Astrocyte of the hippocampus (primary cell): ENCODE measurements around the gene FMN1.
"Not testable (repeated sequence)": the region's sequence is repeated elsewhere in the genome, so short reads cannot be mapped to it uniquely, and the experiment has no call there.

Experiments
- DNase-seq: peaks from one replicate; pipeline ENCODE4 v3.0.0; 2011; ENCODE audit warnings: low read depth, low spot score

Gene FMN1

DNA sequence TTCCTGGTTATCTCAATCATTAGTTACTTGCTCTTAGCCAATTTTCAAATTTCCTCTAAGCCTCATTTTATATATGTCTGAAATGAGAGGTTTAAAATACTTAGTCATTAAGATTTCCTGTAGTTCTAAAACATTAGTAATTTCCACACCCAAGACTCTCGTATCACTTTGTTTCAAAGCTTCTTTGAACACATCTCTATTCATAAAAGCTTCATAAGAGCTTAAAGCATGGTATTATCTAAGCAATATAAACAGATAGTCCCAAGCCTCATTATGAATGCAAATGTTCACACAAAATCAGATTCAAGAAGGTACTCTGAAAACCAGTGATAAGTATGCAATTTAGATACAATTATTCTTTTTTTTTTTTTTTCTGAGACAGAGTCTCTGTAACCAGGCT lies 217.0 kb downstream of the FMN1 start:
- DNase-seq, result no peak

DNA sequence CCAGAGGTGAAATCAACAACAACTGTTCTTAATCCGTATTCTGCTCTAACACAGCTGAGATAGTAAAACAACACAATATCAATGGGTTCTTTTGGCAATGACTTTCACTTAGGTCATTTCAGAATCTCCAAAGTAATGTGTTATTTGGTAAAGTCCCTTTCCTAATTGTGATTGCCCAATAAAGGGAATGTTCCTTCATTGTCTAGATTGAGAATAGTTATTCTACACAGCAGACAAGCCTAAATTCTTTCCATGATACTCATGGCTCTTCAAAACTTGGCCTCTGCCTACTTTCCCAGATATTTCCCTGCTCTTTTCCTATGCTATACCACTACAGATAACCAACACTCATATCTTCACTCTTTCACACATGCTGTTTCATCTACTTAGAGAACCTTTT lies 219.8 kb downstream of the FMN1 start:
- DNase-seq, result peak; percentile 25

GRCh38 chr15:32972686-32973085 lies 221.8 kb downstream of the FMN1 start:
- no peak for DNase-seq

DNA sequence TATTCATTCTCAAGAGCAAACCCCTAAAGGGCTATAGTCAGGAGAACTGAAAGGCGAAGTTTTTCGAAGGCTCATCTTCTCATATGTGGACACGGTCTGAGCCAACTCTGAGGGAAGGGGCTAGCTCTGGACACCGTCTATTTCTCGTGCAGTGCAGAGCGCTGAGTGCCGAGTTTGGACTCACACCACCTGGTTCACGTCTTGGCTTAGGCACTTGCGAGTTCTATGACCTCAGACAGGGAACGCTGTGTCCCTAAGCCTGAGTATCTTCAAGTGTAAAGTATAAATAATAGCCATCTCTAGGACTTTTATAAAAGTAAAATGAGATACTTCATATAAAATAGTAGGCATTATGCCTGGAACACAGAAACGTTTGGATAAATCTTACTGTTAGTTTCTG lies 223.7 kb downstream of the FMN1 start:
- DNase-seq, result no peak

DNA sequence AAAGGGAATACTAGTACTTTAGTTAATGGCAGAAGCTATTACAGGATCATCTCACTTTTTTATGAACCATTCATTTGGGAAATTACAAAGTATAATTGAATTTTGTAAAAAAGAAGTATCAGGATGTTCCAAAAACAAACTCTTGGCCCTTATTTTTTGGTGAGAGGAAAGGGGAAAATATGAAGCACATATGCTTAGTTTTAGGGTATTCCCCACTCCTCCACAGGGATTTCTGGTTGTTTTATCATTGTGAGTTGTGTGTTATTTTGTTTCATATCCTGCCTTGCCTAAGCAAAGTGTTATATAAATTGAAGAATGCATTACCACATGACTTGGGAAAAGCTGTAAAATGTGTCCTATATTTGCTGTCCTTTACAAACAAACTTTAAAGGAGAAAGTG lies 227.0 kb downstream of the FMN1 start:
- no peak for DNase-seq

- DNase-seq, result no peak
Measured at GRCh38 chr15:32966512-32966911, 228.0 kb downstream of the FMN1 start.

DNA sequence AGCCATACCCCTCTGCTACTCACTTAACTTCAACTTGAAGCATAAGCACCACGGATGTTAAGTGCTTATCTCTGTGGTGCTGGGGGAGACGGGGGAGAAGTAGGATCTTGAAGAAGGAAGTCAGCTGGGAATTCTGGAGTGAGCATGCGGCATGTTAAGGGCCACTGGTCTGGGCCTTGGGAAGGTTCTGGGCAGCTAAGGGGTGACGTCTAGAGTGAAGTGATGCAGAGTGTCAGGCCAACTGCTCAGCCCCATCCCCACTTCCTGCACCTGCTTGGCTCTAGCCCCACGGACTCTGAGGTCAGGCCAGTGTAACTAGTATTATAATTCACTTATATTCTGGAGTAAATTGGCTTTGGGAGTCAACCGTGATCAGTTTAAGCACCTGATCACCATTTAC lies 228.6 kb downstream of the FMN1 start:
- DNase-seq, result no peak

DNA sequence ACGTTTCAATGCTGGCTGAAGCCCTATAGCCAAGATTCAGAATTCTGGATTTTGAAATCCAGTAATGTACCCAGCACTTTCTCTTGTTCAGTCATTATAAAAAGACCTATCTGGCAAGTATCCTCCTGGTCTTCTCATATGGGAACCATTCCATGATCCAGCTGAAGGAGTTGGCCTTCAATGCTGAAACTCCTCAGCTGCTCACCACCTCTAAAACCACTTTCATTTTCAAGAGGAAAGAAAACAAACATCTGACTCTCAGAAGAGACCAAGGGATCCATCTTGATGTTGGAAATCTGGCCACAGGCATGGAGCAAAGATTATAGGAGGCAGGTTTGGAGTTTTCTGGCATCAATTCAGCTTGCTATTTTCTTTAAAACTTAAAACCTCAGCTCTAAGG lies 235.4 kb downstream of the FMN1 start:
- DNase-seq, result peak; percentile 64

DNA sequence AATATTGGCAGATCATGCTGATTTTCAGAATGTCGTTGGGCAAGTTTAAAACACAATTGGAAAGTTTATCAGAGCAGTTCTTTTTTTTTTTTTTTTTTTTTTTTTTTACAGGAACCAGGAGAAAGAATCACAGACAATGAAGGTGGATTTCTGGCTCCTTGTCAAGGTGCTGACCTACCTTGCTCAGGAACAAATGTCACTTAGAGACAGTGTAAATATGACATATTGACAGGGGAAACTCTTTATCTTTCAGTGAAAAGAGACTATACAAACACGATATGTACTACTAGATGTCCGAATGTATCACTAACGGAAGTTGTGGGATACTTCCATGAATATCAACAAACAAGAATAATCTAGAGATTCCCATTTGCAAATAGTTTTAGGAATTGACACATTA lies 237.3 kb downstream of the FMN1 start:
- no peak for DNase-seq

GRCh38 chr15:32956711-32957110 lies 237.8 kb downstream of the FMN1 start:
- DNase-seq, result no peak

- DNase-seq, result peak; percentile 81
Measured at GRCh38 chr15:32956006-32956405, 238.5 kb downstream of the FMN1 start.

DNA sequence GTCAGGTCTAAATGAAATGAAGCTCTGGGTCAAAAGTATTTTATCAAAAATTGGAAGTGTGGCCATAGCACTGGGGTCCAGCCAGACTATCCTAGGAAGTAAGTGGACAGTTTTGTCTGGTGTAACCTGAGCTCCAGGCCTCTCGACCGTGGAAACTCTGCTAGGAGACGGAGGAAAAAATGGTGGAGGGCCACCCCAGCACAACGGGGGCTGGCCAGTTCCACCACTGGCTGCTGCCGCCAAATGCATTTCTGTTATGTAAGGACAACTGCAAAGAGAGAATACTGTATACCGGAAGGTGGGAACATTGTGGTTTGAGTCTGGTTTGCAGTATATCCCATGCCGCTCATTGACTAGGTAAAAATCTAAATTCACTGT lies 241.0 kb downstream of the FMN1 start:
- no peak for DNase-seq

DNA sequence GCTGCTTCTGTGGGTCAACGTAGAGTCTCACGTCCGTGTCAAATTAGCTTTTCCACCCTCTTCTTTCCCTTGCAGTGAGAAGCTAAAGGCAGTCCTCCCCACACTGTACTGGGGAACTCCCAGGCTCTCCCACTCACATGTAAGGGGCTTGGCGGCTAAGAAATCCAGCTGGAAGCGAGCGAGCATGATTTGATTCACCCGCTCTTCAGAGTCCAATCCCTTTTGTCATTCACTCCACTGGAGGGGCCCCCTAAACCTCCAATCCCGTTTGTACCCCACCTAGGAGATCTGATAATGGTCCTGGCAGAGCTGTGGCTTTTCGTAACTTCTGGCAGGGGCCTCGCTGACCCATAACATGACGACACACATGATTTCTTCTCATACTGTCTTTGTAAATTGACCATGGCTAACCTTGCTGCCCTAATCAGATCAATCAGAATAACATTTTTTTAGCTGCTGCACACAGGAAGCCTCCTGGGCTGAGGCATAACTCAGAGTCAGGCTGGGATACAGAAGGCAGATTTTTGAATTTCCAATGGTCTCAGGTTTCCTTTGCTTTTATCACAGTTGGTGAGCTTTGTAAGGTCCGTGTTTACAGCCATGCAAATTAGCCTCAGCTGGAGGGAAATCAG lies 241.5 kb downstream of the FMN1 start:
- DNase-seq, result peak; percentile 10

DNA sequence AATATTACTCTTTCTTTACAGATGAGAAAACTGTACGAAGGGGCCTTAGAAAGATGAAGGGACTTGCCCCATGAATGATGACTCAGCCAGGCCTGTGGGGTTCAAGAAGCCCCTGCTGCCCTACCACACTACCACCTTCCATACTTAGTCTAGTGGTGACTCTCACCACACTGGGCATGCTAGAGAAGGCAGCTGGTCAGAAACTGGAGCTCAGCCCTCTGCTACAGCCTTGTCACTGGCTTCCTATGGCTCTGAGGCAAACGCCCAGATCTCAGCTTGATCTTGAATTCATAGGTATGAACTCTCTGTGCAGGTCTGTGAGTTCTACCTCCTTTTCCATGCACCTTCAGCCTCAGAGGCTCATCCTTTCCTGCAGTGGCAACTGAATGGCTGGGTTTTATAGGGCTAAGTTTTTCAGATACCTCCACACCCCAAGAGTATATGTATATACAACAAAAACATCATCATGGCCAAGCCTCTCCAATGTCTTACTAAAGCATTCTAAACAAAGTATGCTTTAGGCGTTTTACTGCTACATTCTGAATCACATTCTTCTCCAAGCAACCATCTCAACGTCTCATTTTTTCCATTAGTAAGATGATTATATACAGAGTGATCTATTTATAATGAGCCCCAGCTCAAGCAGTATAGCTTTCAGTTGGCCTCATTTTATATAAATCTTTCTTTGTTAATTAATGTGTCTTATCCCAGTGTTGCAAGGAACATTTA lies 242.6 kb downstream of the FMN1 start:
- DNase-seq, result no peak

DNA sequence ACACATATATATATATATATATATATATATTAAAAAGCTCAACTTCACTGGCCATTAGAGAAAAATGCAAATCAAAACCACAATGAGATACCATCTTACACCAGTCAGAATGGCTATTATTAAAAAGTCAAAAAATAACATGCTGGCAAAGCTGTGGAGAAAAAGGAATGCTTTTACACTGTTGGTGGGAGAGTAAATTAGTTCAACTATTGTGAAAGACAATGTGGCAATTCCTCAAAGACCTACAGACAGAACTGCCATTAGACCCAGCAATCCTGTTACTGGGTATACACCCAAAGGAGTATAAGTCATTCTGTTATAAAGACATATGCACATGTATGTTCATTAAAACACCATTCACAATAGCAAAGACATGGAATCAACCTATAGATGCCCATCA lies 244.5 kb downstream of the FMN1 start:
- not testable (repeated sequence) for DNase-seq

DNA sequence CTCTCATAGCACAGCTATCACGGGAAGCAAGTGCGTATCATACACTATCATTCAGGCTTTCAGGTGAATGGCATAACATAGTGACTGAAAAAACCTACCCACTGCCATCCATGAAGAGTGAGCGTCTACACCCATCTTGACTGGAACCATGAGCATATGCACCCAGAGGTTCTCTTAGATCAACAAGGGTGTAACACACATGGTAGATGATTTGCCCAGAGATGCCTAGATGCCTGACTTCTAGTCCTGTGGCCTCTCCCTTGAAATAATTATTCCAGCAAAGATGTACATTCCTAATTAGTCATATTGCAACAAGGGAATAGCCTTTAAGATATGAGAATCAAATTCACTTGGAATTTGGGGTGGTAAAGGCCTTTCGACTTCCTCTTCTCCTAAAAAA lies 248.3 kb downstream of the FMN1 start:
- DNase-seq, result no peak

DNA sequence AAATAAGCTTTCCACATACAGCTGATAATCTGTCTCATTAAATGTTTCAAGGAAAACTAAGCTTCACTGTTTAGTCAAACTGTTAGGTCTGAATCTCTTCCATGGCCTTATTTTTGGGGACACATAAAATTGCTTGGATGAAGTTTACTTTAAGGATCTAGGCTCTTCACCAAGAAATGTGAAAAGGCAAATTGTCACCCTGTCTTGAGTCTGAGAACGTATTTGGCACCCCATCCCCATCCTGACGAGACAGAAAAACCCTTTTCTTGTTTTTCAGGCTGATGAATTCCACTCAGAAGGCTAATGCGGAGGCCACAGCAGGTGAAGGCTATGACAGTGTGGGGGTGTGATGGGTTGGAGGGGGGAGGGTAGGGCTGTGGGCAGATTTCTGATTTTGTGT lies 250.1 kb downstream of the FMN1 start:
- no peak for DNase-seq

GRCh38 chr15:32943711-32944110 lies 250.8 kb downstream of the FMN1 start:
- DNase-seq, result no peak

DNA sequence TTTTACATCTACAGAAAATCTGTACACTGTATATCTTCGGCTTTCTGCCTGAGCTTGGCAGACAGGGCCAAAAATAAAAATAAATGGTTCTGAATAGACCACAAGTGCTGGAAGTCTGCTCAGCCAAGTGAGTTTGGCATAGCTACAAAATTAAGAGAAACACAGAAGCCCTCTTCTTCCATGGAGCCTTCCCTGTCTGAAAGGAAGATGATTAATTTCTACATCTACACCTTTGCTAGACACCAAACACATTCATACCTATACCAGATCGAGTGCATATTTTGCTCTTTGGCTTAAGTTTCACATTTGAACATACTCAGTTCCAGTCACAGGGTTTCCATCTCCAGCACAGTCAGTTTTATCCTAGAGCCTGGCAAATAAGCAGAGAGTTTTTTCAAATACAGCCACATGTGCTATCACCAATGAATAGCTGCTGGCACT lies 252.1 kb downstream of the FMN1 start:
- DNase-seq, result no peak

DNA sequence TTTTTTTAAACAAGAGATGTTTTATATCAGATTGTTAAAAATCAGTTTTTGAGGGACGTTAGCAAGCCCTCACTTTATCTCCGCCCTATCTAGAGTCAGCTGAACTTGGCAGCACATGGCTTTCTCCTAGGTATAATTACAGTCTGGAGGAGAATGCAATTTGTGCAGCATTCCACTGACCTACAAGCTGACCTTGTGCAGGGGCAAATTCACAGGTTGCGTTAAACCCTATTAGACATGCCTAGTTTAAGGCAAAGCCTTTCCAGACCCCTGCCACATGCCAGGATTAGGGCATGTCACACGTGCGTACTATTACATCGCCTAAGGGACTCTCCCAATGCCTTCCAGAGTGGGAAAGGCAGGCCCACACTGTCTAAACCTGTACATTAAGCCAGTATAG lies 252.7 kb downstream of the FMN1 start:
- no peak for DNase-seq

GRCh38 chr15:32936976-32937375 lies 257.5 kb downstream of the FMN1 start:
- no peak for DNase-seq

DNA sequence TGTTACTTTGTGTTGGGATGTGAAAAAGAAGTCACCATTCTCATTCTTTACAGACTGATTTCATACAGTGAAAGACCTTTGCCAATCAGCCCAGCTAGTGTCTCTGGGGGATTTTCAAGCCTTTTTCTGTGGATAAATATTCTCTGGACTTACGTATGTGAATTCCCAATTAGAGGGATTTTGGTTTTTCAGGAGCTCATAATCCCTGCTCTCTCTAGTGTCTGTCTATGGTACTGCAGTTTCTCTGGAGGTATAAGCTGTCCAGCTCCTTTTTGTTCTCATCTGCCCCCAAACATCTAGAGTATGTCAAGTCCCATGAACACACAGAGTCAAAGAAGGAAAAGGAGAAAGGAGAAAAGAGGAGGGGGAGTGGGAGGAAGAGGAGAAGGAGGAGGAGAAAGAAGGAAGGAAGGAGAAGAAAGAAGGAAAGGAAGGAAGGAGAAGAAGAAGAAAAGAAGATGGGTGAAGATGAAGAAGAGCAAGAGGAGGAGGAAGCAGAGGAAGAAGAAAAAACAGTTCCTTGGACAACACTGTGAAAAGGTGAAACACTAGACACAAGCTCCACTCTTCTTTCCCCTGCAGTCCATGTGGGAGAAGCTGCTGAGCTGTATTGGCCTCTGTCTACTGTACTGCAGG lies 258.1 kb downstream of the FMN1 start:
- peak; percentile 34 for DNase-seq

DNA sequence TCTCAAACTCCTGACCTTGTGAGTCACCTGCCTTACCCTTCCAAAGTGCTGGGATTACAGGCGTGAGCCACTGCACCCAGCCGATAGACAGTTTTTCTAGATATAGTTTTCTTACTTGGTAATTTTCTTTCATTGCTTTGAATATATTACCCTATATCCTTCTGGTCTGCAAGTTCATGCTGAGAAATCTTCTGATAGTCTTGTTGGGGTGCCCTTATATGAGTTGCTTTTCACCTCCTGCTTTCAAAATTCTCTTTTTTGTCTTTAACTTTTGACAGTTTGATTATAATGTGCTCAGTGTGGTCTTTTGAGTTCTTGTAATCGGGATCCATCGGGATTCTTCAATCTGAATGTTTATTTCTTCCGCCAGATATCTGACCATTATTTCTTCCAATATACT lies 259.4 kb downstream of the FMN1 start:
- DNase-seq, result no peak
